ENCODE measurements around the gene ALDH1B1.

The ALDH1B1 gene

GRCh38 chr9:38439916-38440301, 47.4 kb downstream of the ALDH1B1 start:
- no peak for TF ChIP-seq FOXP2 (optimal IDR thresholded peaks at IDR 0.05; ENCODE audit: borderline replicate concordance, extremely low read depth, extremely low read length, insufficient read depth)
- TF ChIP-seq SIN3A (IDR thresholded peaks at IDR 0.05; ENCODE audit: borderline replicate concordance, insufficient read depth, low read length): no peak
- no peak for TF ChIP-seq TAF1 (IDR thresholded peaks at IDR 0.05; ENCODE audit: borderline replicate concordance, insufficient read depth, low read length)
- no peak for TF ChIP-seq REST (IDR thresholded peaks at IDR 0.05; ENCODE audit: insufficient read depth in 1 of 2, low read depth in 2 of 2, low read length in 2 of 2)
- no peak for TF ChIP-seq POLR2AphosphoS5 (IDR thresholded peaks at IDR 0.05; ENCODE audit: low read depth, low read length)

GRCh38 chr9:38440516-38440915, 48.0 kb downstream of the ALDH1B1 start:
- TF ChIP-seq FOXP2 (optimal IDR thresholded peaks at IDR 0.05; ENCODE audit: borderline replicate concordance, extremely low read depth, extremely low read length, insufficient read depth) (no peak), TAF1 (IDR thresholded peaks at IDR 0.05; ENCODE audit: borderline replicate concordance, insufficient read depth, low read length) (no peak), SIN3A (IDR thresholded peaks at IDR 0.05; ENCODE audit: borderline replicate concordance, insufficient read depth, low read length) (no peak), REST (IDR thresholded peaks at IDR 0.05; ENCODE audit: insufficient read depth in 1 of 2, low read depth in 2 of 2, low read length in 2 of 2) (no peak), POLR2AphosphoS5 (IDR thresholded peaks at IDR 0.05; ENCODE audit: low read depth, low read length) (no peak)

- TF ChIP-seq SIN3A (IDR thresholded peaks at IDR 0.05; ENCODE audit: borderline replicate concordance, insufficient read depth, low read length): no peak
- TF ChIP-seq FOXP2 (optimal IDR thresholded peaks at IDR 0.05; ENCODE audit: borderline replicate concordance, extremely low read depth, extremely low read length, insufficient read depth): no peak
- TF ChIP-seq REST (IDR thresholded peaks at IDR 0.05; ENCODE audit: insufficient read depth in 1 of 2, low read depth in 2 of 2, low read length in 2 of 2): no peak
- TF ChIP-seq POLR2AphosphoS5 (IDR thresholded peaks at IDR 0.05; ENCODE audit: low read depth, low read length): no peak
Observed at GRCh38 chr9:38441347-38442085, 49.0 kb downstream of the ALDH1B1 start.

- TF ChIP-seq TAF1 (IDR thresholded peaks at IDR 0.05; ENCODE audit: borderline replicate concordance, insufficient read depth, low read length) (no peak), REST (IDR thresholded peaks at IDR 0.05; ENCODE audit: insufficient read depth in 1 of 2, low read depth in 2 of 2, low read length in 2 of 2) (no peak), POLR2AphosphoS5 (IDR thresholded peaks at IDR 0.05; ENCODE audit: low read depth, low read length) (no peak), SIN3A (IDR thresholded peaks at IDR 0.05; ENCODE audit: borderline replicate concordance, insufficient read depth, low read length) (no peak), FOXP2 (optimal IDR thresholded peaks at IDR 0.05; ENCODE audit: borderline replicate concordance, extremely low read depth, extremely low read length, insufficient read depth) (no peak)
Observed at GRCh38 chr9:38442473-38443096, 50.1 kb downstream of the ALDH1B1 start.

Measured in PFSK-1 (cell line).